ENCODE results near the gene PHF19.

Gene PHF19

GRCh38 chr9:120914396-120914795, 37.4 kb upstream of the PHF19 start:
- no peak for DNase-seq

GRCh38 chr9:120913647-120914264, 36.8 kb upstream of the PHF19 start:
- DNase-seq, result no peak

- DNase-seq, result peak; percentile 37
These were observed 36.1 kb upstream of the PHF19 start for GRCh38 chr9:120912958-120913646.

- DNase-seq, result no peak
These were observed 34.4 kb upstream of the PHF19 start for GRCh38 chr9:120911295-120911837.

- no peak for DNase-seq
These were observed 33.7 kb upstream of the PHF19 start for GRCh38 chr9:120910643-120911042.

- DNase-seq, result no peak
These were observed 32.9 kb upstream of the PHF19 start for GRCh38 chr9:120909904-120910303.

GRCh38 chr9:120905315-120906164, 28.6 kb upstream of the PHF19 start:
- no peak for DNase-seq

- no peak for DNase-seq
These were observed 28.0 kb upstream of the PHF19 start for GRCh38 chr9:120904978-120905301.

GRCh38 chr9:120904061-120904977, 27.3 kb upstream of the PHF19 start:
- no peak for DNase-seq

GRCh38 chr9:120902569-120903535, 25.9 kb upstream of the PHF19 start:
- DNase-seq, result no peak

- no peak for DNase-seq
These were observed 25.0 kb upstream of the PHF19 start for GRCh38 chr9:120901755-120902568.

GRCh38 chr9:120900824-120901223, 23.8 kb upstream of the PHF19 start:
- DNase-seq, result no peak

GRCh38 chr9:120899490-120900068, 22.6 kb upstream of the PHF19 start:
- DNase-seq, result no peak

- no peak for DNase-seq
These were observed 21.4 kb upstream of the PHF19 start for GRCh38 chr9:120898396-120898795.

- no peak for DNase-seq
These were observed 19.0 kb upstream of the PHF19 start for GRCh38 chr9:120895951-120896350.

- DNase-seq, result peak; percentile 75
These were observed 17.5 kb upstream of the PHF19 start for GRCh38 chr9:120894321-120895148.

GRCh38 chr9:120893611-120894307, 16.8 kb upstream of the PHF19 start:
- DNase-seq, result no peak

Measured in right kidney (tissue), 1 donor.